H9 (cell line): Measurements from ENCODE around the gene NKD2. TPM values are rescaled to one million over a fixed set of nuclear protein-coding genes. Genes with fewer than 3 reads are reported as not detected.

ENCODE experiments used
- DNase-seq: peaks from one replicate; pipeline ENCODE4 v3.0.0-alpha.2; 2017
- H2AFZ ChIP-seq: one replicate; pipeline ENCODE4 v1.6.1; 2013; ENCODE audit warnings: mild to moderate bottlenecking, low read length, control low read depth, moderate library complexity
- H2AK5ac ChIP-seq: 2 replicates; pipeline ENCODE4 v1.6.1; 2013; ENCODE audit warnings: low read length, control low read depth, mixed read lengths; ENCODE audit not compliant: insufficient read length
- H2BK120ac ChIP-seq: one replicate; pipeline ENCODE4 v1.6.1; 2013; ENCODE audit warnings: low read depth, mild to moderate bottlenecking, low read length, control low read depth, inconsistent platforms; ENCODE audit not compliant: poor library complexity, severe bottlenecking
- H2BK12ac ChIP-seq: 2 replicates; pipeline ENCODE4 v1.6.1; 2013; ENCODE audit warnings: low read length, control low read depth, mixed read lengths, low read depth; ENCODE audit not compliant: insufficient read length
- H2BK15ac ChIP-seq: 2 replicates; pipeline ENCODE4 v1.6.1; 2013; ENCODE audit warnings: low read depth, low read length, control low read depth
- H2BK20ac ChIP-seq: one replicate; pipeline ENCODE4 v1.6.1; 2013; ENCODE audit warnings: low read depth, mild to moderate bottlenecking, low read length, control low read depth, inconsistent platforms; ENCODE audit not compliant: poor library complexity, severe bottlenecking
- H2BK5ac ChIP-seq: 2 replicates; pipeline ENCODE4 v1.6.1; 2013; ENCODE audit warnings: low read length, control low read depth, mixed read lengths; ENCODE audit not compliant: insufficient read length
- H3K14ac ChIP-seq: 2 replicates; pipeline ENCODE4 v1.6.1; 2013; ENCODE audit warnings: low read length, control low read depth; ENCODE audit not compliant: insufficient read depth
- H3K18ac ChIP-seq: 2 replicates; pipeline ENCODE4 v1.6.1; 2013; ENCODE audit warnings: low read depth, mild to moderate bottlenecking, mixed read lengths, low read length, control low read depth; ENCODE audit not compliant: insufficient read length
- H3K23ac ChIP-seq: 2 replicates; pipeline ENCODE4 v1.6.1; 2013; ENCODE audit warnings: low read length, control low read depth, mixed read lengths, low read depth; ENCODE audit not compliant: insufficient read length
- H3K23me2 ChIP-seq: 2 replicates; pipeline ENCODE4 v1.6.1; 2013; ENCODE audit warnings: low read depth, mild to moderate bottlenecking, mixed read lengths, low read length, control low read depth; ENCODE audit not compliant: insufficient read length, poor library complexity, severe bottlenecking
- H3K27ac ChIP-seq: 2 replicates; pipeline ENCODE4 v1.5.1; 2013; ENCODE audit warnings: low read length, control low read depth, mixed read lengths, low read depth; ENCODE audit not compliant: insufficient read length
- H3K27me3 ChIP-seq: 2 replicates; pipeline ENCODE4 v1.6.1; 2013; ENCODE audit warnings: low read length, control low read depth, inconsistent platforms; ENCODE audit not compliant: insufficient read depth
- H3K4ac ChIP-seq: 2 replicates; pipeline ENCODE4 v1.6.1; 2013; ENCODE audit warnings: low read depth, mild to moderate bottlenecking, control low read depth, inconsistent platforms, low read length, moderate library complexity
- H3K4me1 ChIP-seq: 2 replicates; pipeline ENCODE4 v1.6.1; 2013; ENCODE audit warnings: low read length, control low read depth, inconsistent platforms; ENCODE audit not compliant: insufficient read depth
- H3K4me2 ChIP-seq: 2 replicates; pipeline ENCODE4 v1.6.1; 2013; ENCODE audit warnings: low read length, control low read depth, mixed read lengths; ENCODE audit not compliant: insufficient read length, insufficient read depth
- H3K56ac ChIP-seq: 2 replicates; pipeline ENCODE4 v1.6.1; 2013; ENCODE audit warnings: low read depth, mild to moderate bottlenecking, mixed read lengths, low read length, control low read depth; ENCODE audit not compliant: insufficient read length
- H3K79me1 ChIP-seq: 2 replicates; pipeline ENCODE4 v1.6.1; 2013; ENCODE audit warnings: low read depth, mild to moderate bottlenecking, moderate library complexity, low read length, control low read depth, inconsistent platforms; ENCODE audit not compliant: insufficient read depth, poor library complexity, severe bottlenecking
- H3K79me2 ChIP-seq: 2 replicates; pipeline ENCODE4 v1.6.1; 2013; ENCODE audit warnings: low read length, control low read depth, inconsistent platforms; ENCODE audit not compliant: insufficient read depth
- H3K9ac ChIP-seq: 2 replicates; pipeline ENCODE4 v1.6.1; 2013; ENCODE audit warnings: low read length, control low read depth, mixed read lengths; ENCODE audit not compliant: insufficient read length; ENCODE audit errors: extremely low read depth
- H3K9me3 ChIP-seq: one replicate; pipeline ENCODE4 v1.6.1; 2013; ENCODE audit warnings: low read depth, low read length, inconsistent platforms; ENCODE audit not compliant: control insufficient read depth
- H3T11ph ChIP-seq: one replicate; pipeline ENCODE4 v1.6.1; 2013; ENCODE audit warnings: mild to moderate bottlenecking, low read length, control low read depth, inconsistent platforms
- H4K20me1 ChIP-seq: one replicate; pipeline ENCODE4 v1.6.1; 2013; ENCODE audit not compliant: control insufficient read depth, insufficient read length, insufficient read depth
- H4K5ac ChIP-seq: 2 replicates; pipeline ENCODE4 v1.6.1; 2013; ENCODE audit warnings: low read depth, mild to moderate bottlenecking, mixed read lengths, low read length, control low read depth; ENCODE audit not compliant: insufficient read length
- H4K8ac ChIP-seq: replicated peaks from 2 replicates; pipeline ENCODE4 v1.6.1; 2013; ENCODE audit warnings: low read length, control low read depth, mixed read lengths, low read depth; ENCODE audit not compliant: insufficient read length
- H4K91ac ChIP-seq: 2 replicates; pipeline ENCODE4 v1.6.1; 2013; ENCODE audit warnings: low read depth, mild to moderate bottlenecking, moderate library complexity, mixed read lengths, low read length, control low read depth; ENCODE audit not compliant: insufficient read length
- H3K27ac Mint-ChIP-seq, 3 experiments: 2 replicates in 2 of 3; 3 replicates in 1 of 3; pipeline ENCODE4 v1.8.0; 2020 to 2021; ENCODE audit warnings: mixed read lengths in 3 of 3, mild to moderate bottlenecking in 1 of 3, moderate library complexity in 1 of 3
- H3K27me3 Mint-ChIP-seq: 2 replicates; pipeline ENCODE4 v1.8.0; 2021; ENCODE audit warnings: low read depth, mild to moderate bottlenecking, moderate library complexity, mixed read lengths
- H3K36me3 Mint-ChIP-seq, 3 experiments: 2 replicates in 2 of 3; 3 replicates in 1 of 3; pipeline ENCODE4 v1.8.0; 2020 to 2021; ENCODE audit warnings: low read depth in 3 of 3, mixed read lengths in 3 of 3; ENCODE audit not compliant: insufficient read depth in 1 of 3
- H3K4me1 Mint-ChIP-seq, 2 experiments: 2 replicates each; pipeline ENCODE4 v1.8.0; 2020; ENCODE audit warnings: mixed read lengths in 2 of 2
- H3K4me3 Mint-ChIP-seq, 2 experiments: 2 replicates in 1 of 2; 3 replicates in 1 of 2; pipeline ENCODE4 v1.8.0; 2020 to 2021; ENCODE audit warnings: mild to moderate bottlenecking in 2 of 2, mixed read lengths in 2 of 2, moderate library complexity in 1 of 2
- H3K9me3 Mint-ChIP-seq, 2 experiments: 2 replicates in 1 of 2; 3 replicates in 1 of 2; pipeline ENCODE4 v1.8.0; 2020; ENCODE audit warnings: mild to moderate bottlenecking in 2 of 2, mixed read lengths in 2 of 2, moderate library complexity in 1 of 2
- CTCF ChIP-seq: fragments of 200-600 bp; sonication (generic); conservative IDR thresholded peaks from 3 replicates; pipeline ENCODE4 v1.8.0; 2021; ENCODE audit warnings: antibody characterized with exemption, mild to moderate bottlenecking
- WGBS: extraction: QIAGEN DNeasy Blood & Tissue Kit; methylation state at CpG from one replicate; pipeline ENCODE4 v1.1.7; 2013; ENCODE audit warnings: missing lambda C conversion rate, low lambda C conversion rate, mixed read lengths; ENCODE audit not compliant: insufficient read length; ENCODE audit errors: extremely low coverage; 5-methylcytosine and 5-hydroxymethylcytosine counted together
- microRNA-seq: library from miRNA; unstranded; fragments of <30 nt; microRNA quantifications from one replicate; pipeline ENCODE4, GENCODE V29; 2020; ENCODE audit warnings: borderline microRNAs expressed
- total RNA-seq: library from RNA; stranded (reverse); gene quantifications from 2 replicates; pipeline ENCODE4 v1.2.1, GENCODE V29; 2021

The NKD2 gene
- total RNA-seq, 1 experiment from 2014 or later: 7.3 TPM

GRCh38 chr5:1088031-1088430, 79.4 kb downstream of the NKD2 start:
- no peak overlapping the region for H3K23ac ChIP-seq
- H3K4ac ChIP-seq: no peak overlapping the region

More at GRCh38 chr5:1088031-1088430, 79.4 kb downstream of the NKD2 start:
- H3K27ac Mint-ChIP-seq: no peak overlapping the region
- TF ChIP-seq CTCF: no peak
- DNase-seq: no peak
- Histone ChIP-seq H2BK5ac (no peak overlapping the region), H2AK5ac (no peak overlapping the region), H3K79me2 (no peaks in the 10 kb centered on the region), H3K79me1 (no peaks in the 10 kb centered on the region), H2BK20ac (no peak overlapping the region), H3K9me3 (no peaks in the 10 kb centered on the region), H2BK120ac (no peak overlapping the region), H3K4me1 (no peaks in the 10 kb centered on the region), H3K27ac (no peak overlapping the region), H3K27me3 (no peaks in the 10 kb centered on the region), H4K20me1 (no peaks in the 10 kb centered on the region), H2AFZ (no peak overlapping the region), H3K18ac (no peak overlapping the region), H3T11ph (no peak overlapping the region), H3K4me2 (no peak overlapping the region), H4K5ac (no peak overlapping the region), H4K91ac (no peak overlapping the region), H3K56ac (no peak overlapping the region), H4K8ac (no peak overlapping the region), H2BK15ac (no peak overlapping the region), H3K14ac (no peak overlapping the region), H2BK12ac (no peak overlapping the region), H3K9ac (no peak overlapping the region), H3K23me2 (no peaks in the 10 kb centered on the region)
- peaks cover 7 to 55% (median 27%) of the 10 kb centered on the region in 3 experiments; a peak in 6 of 7 replicates for H3K36me3 Mint-ChIP-seq
- H3K27me3 Mint-ChIP-seq: no peaks in the 10 kb centered on the region
- H3K4me3 Mint-ChIP-seq: no peak overlapping the region
- no peaks in the 10 kb centered on the region for H3K9me3 Mint-ChIP-seq
- WGBS: no CpG with 5 or more reads among the region's 26 CpGs
- H3K4me1 Mint-ChIP-seq: no peaks in the 10 kb centered on the region

Small RNA genes lying within 50 kb of the gene (microRNA-seq; reads per million reads assigned to microRNA genes)
- gene MIR4635: not detected

Other genes with a start within 250 kb of the NKD2 start
- 0.86 and 1.4 TPM in 2 replicates for gene ZDHHC11B, start 224.1 kb upstream of the NKD2 start, total RNA-seq
- 32.7 and 37.6 TPM in 2 replicates for gene ZDHHC11, start 157.8 kb upstream of the NKD2 start, total RNA-seq
- 67.4 and 70.5 TPM in 2 replicates for gene BRD9, start 116.0 kb upstream of the NKD2 start, total RNA-seq
- gene TRIP13, start 115.9 kb upstream of the NKD2 start, total RNA-seq: 40.6 and 42.6 TPM in 2 replicates
- 30.8 and 30.9 TPM in 2 replicates for gene SLC12A7, start 103.3 kb downstream of the NKD2 start, total RNA-seq
- not detected in 2 replicates for gene SLC6A19, start 192.8 kb downstream of the NKD2 start, total RNA-seq
- not detected in 2 replicates for gene SLC6A18, start 216.6 kb downstream of the NKD2 start, total RNA-seq